MV-4-11 (cell line): ENCODE results near the gene ARHGAP10.

Experiments used
- DNase-seq: peaks from one replicate; lab custom pipeline; 2025; lab: John Stamatoyannopoulos, UW

Gene ARHGAP10

GRCh38 chr4:148093065-148093464 is 361.2 kb downstream of the ARHGAP10 start:
- no peak for DNase-seq

- DNase-seq, result no peak
These were observed 362.3 kb downstream of the ARHGAP10 start for GRCh38 chr4:148094149-148094548.

GRCh38 chr4:148095346-148095923 is 363.5 kb downstream of the ARHGAP10 start:
- DNase-seq, result no peak

GRCh38 chr4:148097801-148098200 is 365.9 kb downstream of the ARHGAP10 start:
- no peak for DNase-seq

GRCh38 chr4:148101235-148101634 is 369.3 kb downstream of the ARHGAP10 start:
- no peak for DNase-seq

- no peak for DNase-seq
These were observed 369.9 kb downstream of the ARHGAP10 start for GRCh38 chr4:148101790-148102189.

GRCh38 chr4:148103597-148104355 is 371.9 kb downstream of the ARHGAP10 start:
- DNase-seq, result no peak

- no peak for DNase-seq
These were observed 376.9 kb downstream of the ARHGAP10 start for GRCh38 chr4:148108766-148109165.

- no peak for DNase-seq
These were observed 377.3 kb downstream of the ARHGAP10 start for GRCh38 chr4:148109216-148109615.

GRCh38 chr4:148110169-148110568 is 378.3 kb downstream of the ARHGAP10 start:
- no peak for DNase-seq

GRCh38 chr4:148112231-148112982 is 380.5 kb downstream of the ARHGAP10 start:
- DNase-seq, result peak; percentile 76

GRCh38 chr4:148114436-148114835 is 382.5 kb downstream of the ARHGAP10 start:
- DNase-seq, result no peak

GRCh38 chr4:148116264-148116663 is 384.4 kb downstream of the ARHGAP10 start:
- peak; percentile 5 for DNase-seq

GRCh38 chr4:148116969-148117368 is 385.1 kb downstream of the ARHGAP10 start:
- DNase-seq, result no peak

GRCh38 chr4:148118179-148118578 is 386.3 kb downstream of the ARHGAP10 start:
- no peak for DNase-seq

GRCh38 chr4:148118633-148119032 is 386.7 kb downstream of the ARHGAP10 start:
- DNase-seq, result peak; percentile 74

- no peak for DNase-seq
These were observed 388.3 kb downstream of the ARHGAP10 start for GRCh38 chr4:148120216-148120615.
